ENCODE measurements around the gene FDX2. TPM values are rescaled to one million over a fixed set of nuclear protein-coding genes. Genes with fewer than 3 reads are reported as not detected.

Gene FDX2
- total RNA-seq, 1 experiment from 2014 or later: 40.8 TPM

GRCh38 chr19:10295305-10295846 lies 20.4 kb downstream of the FDX2 start:
- Histone ChIP-seq H3K27me3 (ENCODE audit: control insufficient read depth, insufficient read depth, low read length) (peaks cover 68% of the 10 kb centered on the region), H3K36me3 (replicated peaks; ENCODE audit: control insufficient read depth, insufficient read depth, low read length) (no peaks in the 10 kb centered on the region), H3K4me3 (ENCODE audit: insufficient read depth, low read depth, low read length) (peak overlapping the region; percentile 40; the same call in 1 of the 2 replicates)
- peak; percentile 90 for DNase-seq

DNA sequence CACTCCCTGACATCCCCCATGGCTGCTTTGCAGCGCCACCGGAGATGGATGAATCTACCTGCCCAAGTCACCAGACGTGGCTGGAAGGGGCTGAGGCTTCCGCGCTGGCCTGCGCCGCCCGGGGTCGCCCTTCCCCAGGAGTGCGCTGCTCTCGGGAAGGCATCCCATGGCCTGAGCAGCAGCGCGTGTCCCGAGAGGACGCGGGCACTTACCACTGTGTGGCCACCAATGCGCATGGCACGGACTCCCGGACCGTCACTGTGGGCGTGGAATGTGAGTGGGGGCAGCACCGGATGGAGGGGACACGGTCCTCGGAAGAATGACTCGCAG lies 21.5 kb downstream of the FDX2 start:
- Histone ChIP-seq H3K4me3 (ENCODE audit: insufficient read depth, low read depth, low read length) (no peak overlapping the region), H3K36me3 (replicated peaks; ENCODE audit: control insufficient read depth, insufficient read depth, low read length) (no peaks in the 10 kb centered on the region), H3K27me3 (ENCODE audit: control insufficient read depth, insufficient read depth, low read length) (peaks cover 77% of the 10 kb centered on the region)
- DNase-seq: peak; percentile 89

DNA sequence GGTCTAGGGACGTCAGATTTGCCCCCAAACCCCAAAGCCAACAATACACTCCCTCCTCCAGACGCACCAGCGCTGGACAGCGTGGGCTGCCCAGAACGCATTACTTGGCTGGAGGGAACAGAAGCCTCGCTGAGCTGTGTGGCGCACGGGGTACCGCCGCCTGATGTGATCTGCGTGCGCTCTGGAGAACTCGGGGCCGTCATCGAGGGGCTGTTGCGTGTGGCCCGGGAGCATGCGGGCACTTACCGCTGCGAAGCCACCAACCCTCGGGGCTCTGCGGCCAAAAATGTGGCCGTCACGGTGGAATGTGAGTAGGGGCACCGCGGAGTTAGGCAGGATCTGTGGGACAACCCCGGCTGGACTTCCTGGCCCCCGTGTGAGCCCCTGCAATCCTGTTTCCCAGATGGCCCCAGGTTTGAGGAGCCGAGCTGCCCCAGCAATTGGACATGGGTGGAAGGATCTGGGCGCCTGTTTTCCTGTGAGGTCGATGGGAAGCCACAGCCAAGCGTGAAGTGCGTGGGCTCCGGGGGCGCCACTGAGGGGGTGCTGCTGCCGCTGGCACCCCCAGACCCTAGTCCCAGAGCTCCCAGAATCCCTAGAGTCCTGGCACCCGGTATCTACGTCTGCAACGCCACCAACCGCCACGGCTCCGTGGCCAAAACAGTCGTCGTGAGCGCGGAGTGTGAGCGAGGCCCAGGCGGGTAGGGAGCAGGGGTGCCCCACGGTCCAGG lies 22.0 kb downstream of the FDX2 start:
- no peaks in the 10 kb centered on the region for H3K36me3 ChIP-seq (replicated peaks; ENCODE audit: control insufficient read depth, insufficient read depth, low read length)
- H3K27me3 ChIP-seq (ENCODE audit: control insufficient read depth, insufficient read depth, low read length): peaks cover 83% of the 10 kb centered on the region
- no peak overlapping the region for H3K4me3 ChIP-seq (ENCODE audit: insufficient read depth, low read depth, low read length)
- peak; percentile 65 for DNase-seq

GRCh38 chr19:10292789-10293636 lies 22.8 kb downstream of the FDX2 start:
- Histone ChIP-seq H3K27me3 (ENCODE audit: control insufficient read depth, insufficient read depth, low read length) (peaks cover 90% of the 10 kb centered on the region), H3K36me3 (replicated peaks; ENCODE audit: control insufficient read depth, insufficient read depth, low read length) (no peaks in the 10 kb centered on the region), H3K4me3 (ENCODE audit: insufficient read depth, low read depth, low read length) (peak overlapping the region; percentile 40)
- peak; percentile 75 for DNase-seq

DNA sequence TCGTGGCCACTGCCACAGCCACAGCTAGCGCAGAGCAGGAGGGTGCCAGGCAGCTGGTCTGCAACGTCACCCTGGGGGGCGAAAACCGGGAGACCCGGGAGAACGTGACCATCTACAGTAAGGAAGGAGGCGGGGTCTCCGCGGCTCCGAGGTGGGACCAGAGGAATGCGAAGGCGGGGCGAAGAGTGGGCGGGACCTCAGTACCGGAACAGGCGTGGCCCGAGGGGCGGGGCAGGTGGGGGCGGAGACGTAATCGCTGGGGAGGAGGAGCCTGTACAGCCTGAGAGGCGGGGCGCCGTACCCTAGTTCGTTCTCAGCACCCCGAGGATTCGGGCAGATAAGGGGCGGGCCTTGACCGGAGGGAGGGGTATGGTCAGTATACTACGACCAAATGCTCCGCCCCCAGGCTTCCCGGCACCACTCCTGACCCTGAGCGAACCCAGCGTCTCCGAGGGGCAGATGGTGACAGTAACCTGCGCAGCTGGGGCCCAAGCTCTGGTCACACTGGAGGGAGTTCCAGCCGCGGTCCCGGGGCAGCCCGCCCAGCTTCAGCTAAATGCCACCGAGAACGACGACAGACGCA lies 23.5 kb downstream of the FDX2 start:
- peak overlapping the region; percentile 50 for H3K4me3 ChIP-seq (ENCODE audit: insufficient read depth, low read depth, low read length)
- H3K27me3 ChIP-seq (ENCODE audit: control insufficient read depth, insufficient read depth, low read length): peaks cover 93% of the 10 kb centered on the region
- H3K36me3 ChIP-seq (replicated peaks; ENCODE audit: control insufficient read depth, insufficient read depth, low read length): no peaks in the 10 kb centered on the region
- DNase-seq: peak; percentile 98

GRCh38 chr19:10291554-10292205 lies 24.1 kb downstream of the FDX2 start:
- Histone ChIP-seq H3K36me3 (replicated peaks; ENCODE audit: control insufficient read depth, insufficient read depth, low read length) (no peaks in the 10 kb centered on the region), H3K4me3 (ENCODE audit: insufficient read depth, low read depth, low read length) (peak overlapping the region; percentile 50; the same call in 1 of the 2 replicates), H3K27me3 (ENCODE audit: control insufficient read depth, insufficient read depth, low read length) (peaks cover 95% of the 10 kb centered on the region)
- no peak for DNase-seq

DNA sequence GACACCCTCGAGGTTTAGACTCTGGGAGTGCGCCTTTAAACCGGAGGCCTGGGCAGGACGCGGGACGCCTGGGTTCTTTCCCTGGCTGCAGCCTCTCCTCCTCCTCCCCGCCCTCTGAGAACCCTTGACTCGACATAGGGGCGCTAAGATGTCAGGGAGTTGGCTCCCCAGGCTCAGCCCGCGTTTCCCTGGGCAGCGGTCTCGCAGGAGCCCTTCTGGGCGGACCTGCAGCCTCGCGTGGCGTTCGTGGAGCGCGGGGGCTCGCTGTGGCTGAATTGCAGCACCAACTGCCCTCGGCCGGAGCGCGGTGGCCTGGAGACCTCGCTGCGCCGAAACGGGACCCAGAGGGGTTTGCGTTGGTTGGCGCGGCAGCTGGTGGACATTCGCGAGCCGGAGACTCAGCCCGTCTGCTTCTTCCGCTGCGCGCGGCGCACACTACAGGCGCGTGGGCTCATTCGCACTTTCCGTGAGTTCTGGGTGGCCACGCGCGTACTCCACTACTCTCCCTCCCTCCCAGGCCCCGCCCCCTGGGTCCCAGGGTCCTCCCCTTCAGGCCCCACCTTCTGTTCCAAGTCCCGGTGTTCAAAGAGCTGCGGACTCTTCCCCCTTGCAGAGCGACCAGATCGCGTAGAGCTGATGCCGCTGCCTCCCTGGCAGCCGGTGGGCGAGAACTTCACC lies 24.8 kb downstream of the FDX2 start:
- DNase-seq: peak; percentile 90
- Histone ChIP-seq H3K4me3 (ENCODE audit: insufficient read depth, low read depth, low read length) (peak overlapping the region; percentile 50), H3K27me3 (ENCODE audit: control insufficient read depth, insufficient read depth, low read length) (peaks cover 90% of the 10 kb centered on the region), H3K36me3 (replicated peaks; ENCODE audit: control insufficient read depth, insufficient read depth, low read length) (no peaks in the 10 kb centered on the region)

DNA sequence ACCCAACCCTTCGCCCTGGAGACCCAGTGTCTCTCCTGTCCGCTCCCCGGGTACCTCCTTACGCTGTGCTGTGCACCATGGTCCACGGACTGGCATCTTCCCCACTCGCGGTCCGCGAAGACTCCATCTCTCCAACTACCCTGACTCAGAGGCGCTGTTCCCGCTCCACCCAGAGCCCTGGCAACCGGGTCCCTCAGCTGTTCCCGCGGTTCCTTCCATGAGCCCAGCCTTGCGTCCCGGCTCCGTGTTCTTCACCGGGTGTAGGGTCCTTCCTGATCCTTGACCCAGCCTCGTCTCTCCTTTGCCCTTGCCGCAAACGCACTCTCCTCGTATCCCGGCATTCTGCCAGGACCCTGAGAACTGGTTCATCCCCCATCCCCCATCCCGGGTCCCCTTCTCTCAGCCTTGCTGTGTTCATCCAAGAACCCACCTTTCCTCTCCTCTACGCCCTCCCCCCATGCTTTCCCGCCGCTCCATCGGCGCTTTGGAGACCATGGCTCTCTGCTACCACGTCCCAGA lies 25.4 kb downstream of the FDX2 start:
- Histone ChIP-seq H3K36me3 (replicated peaks; ENCODE audit: control insufficient read depth, insufficient read depth, low read length) (no peaks in the 10 kb centered on the region), H3K27me3 (ENCODE audit: control insufficient read depth, insufficient read depth, low read length) (peaks cover 84% of the 10 kb centered on the region), H3K4me3 (ENCODE audit: insufficient read depth, low read depth, low read length) (peak overlapping the region; percentile 50)
- DNase-seq: peak; percentile 80

GRCh38 chr19:10289836-10290356 lies 25.9 kb downstream of the FDX2 start, which contains the start of gene ICAM5:
ICAM5 (plus strand) TSS chr19:10289952; CDS start chr19:10290044, 92 bp downstream.
- H3K27me3 ChIP-seq (ENCODE audit: control insufficient read depth, insufficient read depth, low read length): peaks cover 79% of the 10 kb centered on the region
- no peak for DNase-seq
- no peaks in the 10 kb centered on the region for H3K36me3 ChIP-seq (replicated peaks; ENCODE audit: control insufficient read depth, insufficient read depth, low read length)
- peak within 1 kb of the TSS; percentile 50 for H3K4me3 ChIP-seq (ENCODE audit: insufficient read depth, low read depth, low read length)

- Histone ChIP-seq H3K27me3 (ENCODE audit: control insufficient read depth, insufficient read depth, low read length) (peaks cover 73% of the 10 kb centered on the region), H3K36me3 (replicated peaks; ENCODE audit: control insufficient read depth, insufficient read depth, low read length) (no peaks in the 10 kb centered on the region), H3K4me3 (ENCODE audit: insufficient read depth, low read depth, low read length) (peak overlapping the region; percentile 50)
- peak; percentile 91 for DNase-seq
Observed at GRCh38 chr19:10289167-10289835, 26.5 kb downstream of the FDX2 start.

DNA sequence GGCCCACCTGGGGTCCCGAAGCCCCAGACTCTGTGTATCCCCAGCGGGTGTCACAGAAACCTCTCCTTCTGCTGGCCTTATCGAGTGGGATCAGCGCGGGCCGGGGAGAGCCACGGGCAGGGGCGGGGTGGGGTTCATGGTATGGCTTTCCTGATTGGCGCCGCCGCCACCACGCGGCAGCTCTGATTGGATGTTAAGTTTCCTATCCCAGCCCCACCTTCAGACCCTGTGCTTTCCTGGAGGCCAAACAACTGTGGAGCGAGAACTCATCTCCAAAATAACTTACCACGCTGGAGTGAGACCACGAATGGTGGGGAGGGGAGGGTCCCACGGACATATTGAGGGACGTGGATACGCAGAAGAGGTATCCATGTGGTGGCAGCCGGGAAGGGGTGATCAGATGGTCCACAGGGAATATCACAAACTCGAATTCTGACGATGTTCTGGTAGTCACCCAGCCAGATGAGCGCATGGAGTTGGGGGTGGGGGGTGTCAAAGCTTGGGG lies 27.1 kb downstream of the FDX2 start:
- DNase-seq: peak; percentile 94
- H3K36me3 ChIP-seq (replicated peaks; ENCODE audit: control insufficient read depth, insufficient read depth, low read length): no peaks in the 10 kb centered on the region
- H3K4me3 ChIP-seq (ENCODE audit: insufficient read depth, low read depth, low read length): peak overlapping the region; percentile 50
- peaks cover 67% of the 10 kb centered on the region for H3K27me3 ChIP-seq (ENCODE audit: control insufficient read depth, insufficient read depth, low read length)

- DNase-seq: peak; percentile 90
- Histone ChIP-seq H3K27me3 (ENCODE audit: control insufficient read depth, insufficient read depth, low read length) (peaks cover 52% of the 10 kb centered on the region), H3K4me3 (ENCODE audit: insufficient read depth, low read depth, low read length) (peak within 1 kb of the TSS; percentile 51), H3K36me3 (replicated peaks; ENCODE audit: control insufficient read depth, insufficient read depth, low read length) (no peaks in the 10 kb centered on the region)
Observed at GRCh38 chr19:10286803-10287737, 28.7 kb downstream of the FDX2 start, which contains the start of gene ICAM4. ICAM4 (plus strand) TSS chr19:10286955; CDS start chr19:10287013, 58 bp downstream.

All from H7 (cell line).